K562 (cell line): Measurements from ENCODE around the gene HOXA10. TPM values are rescaled to one million over a fixed set of nuclear protein-coding genes. Genes with fewer than 3 reads are reported as not detected.

ENCODE experiments used
- ATAC-seq: fragments of 200-7000 bp; cut with Tn5 transposase; 3 replicates; pipeline ENCODE4 v1.9.1; 2020; ENCODE audit warnings: moderate library complexity
- BruUV-seq: library from RNA; stranded (reverse); fragments of 400-500 nt; replicated peaks from 2 replicates; lab custom pipeline; 2021; lab: Mats Ljungman, UMichigan
- CTCF ChIA-PET: fragments of 300-600 bp; formaldehyde crosslinking; extraction: SDS; loops from one replicate; lab custom pipeline; 2021; ENCODE audit warnings: low intra/inter-chr PET ratio; lab: Yijun Ruan, JAX
- POLR2A ChIA-PET: fragments of 300-600, 350-650 bp; sonication (Branson Sonifier 250); formaldehyde crosslinking; extraction: SDS; loops from one replicate; lab custom pipeline; 2021; ENCODE audit warnings: antibody characterized with exemption, inconsistent platforms; lab: Yijun Ruan, JAX
- DNase-seq, 4 experiments: peaks; one replicate each; pipeline versions ENCODE4 v3.0.0 to v3.0.0-alpha.2; 2011 to 2018; ENCODE audit warnings: low spot score in 3 of 4, mixed read lengths in 3 of 4; ENCODE audit errors: extremely low read depth in 1 of 4
- FAIRE-seq: peaks from 2 replicates; lab custom pipeline; 2011; peaks lifted over from hg19 to GRCh38; lab: Jason Lieb, UNC
- H2AFZ ChIP-seq: 2 replicates; pipeline ENCODE4 v1.6.0; 2011; ENCODE audit warnings: low read depth, low read length, control low read depth, inconsistent platforms
- H3K27ac ChIP-seq: fragments of 200-600 bp; 3 replicates; pipeline ENCODE4 v1.8.0; 2011; ENCODE audit warnings: low read depth, mild to moderate bottlenecking, control low read depth, inconsistent platforms, low read length, moderate library complexity, mixed read lengths; ENCODE audit errors: extremely low read depth
- H3K27me3 ChIP-seq, 2 experiments: fragments of 300-600 bp in 1 of 2; 2 replicates in 1 of 2; 3 replicates in 1 of 2; pipeline versions ENCODE4 v1.6.0 to v1.8.0; 2011; ENCODE audit warnings: inconsistent platforms in 2 of 2, low read length in 2 of 2, mild to moderate bottlenecking in 1 of 2, mixed read lengths in 1 of 2, moderate library complexity in 1 of 2; ENCODE audit not compliant: control insufficient read depth in 2 of 2, insufficient read depth in 2 of 2
- H3K36me3 ChIP-seq: fragments of 300-600 bp; 3 replicates; pipeline ENCODE4 v1.8.0; 2011; ENCODE audit warnings: mild to moderate bottlenecking, low read length, inconsistent platforms; ENCODE audit not compliant: control insufficient read depth, insufficient read depth
- H3K4me1 ChIP-seq, 2 experiments: fragments of 200-600 bp in 1 of 2; replicated peaks in 1 of 2; 2 replicates in 1 of 2; 3 replicates in 1 of 2; pipeline versions ENCODE4 v1.5.1 to v1.8.0; 2011; ENCODE audit warnings: inconsistent platforms in 2 of 2, low read length in 2 of 2, mild to moderate bottlenecking in 1 of 2, mixed read lengths in 1 of 2, moderate library complexity in 1 of 2; ENCODE audit not compliant: control insufficient read depth in 2 of 2, insufficient read depth in 2 of 2
- H3K4me2 ChIP-seq: 2 replicates; pipeline ENCODE4 v1.6.1; 2011; ENCODE audit warnings: low read length, control low read depth, inconsistent platforms, mixed read lengths; ENCODE audit not compliant: insufficient read depth
- H3K4me3 ChIP-seq: fragments of 200-600 bp; sonication (generic), shearing (Covaris generic); 2 replicates; pipeline ENCODE4 v1.5.1; 2016; ENCODE audit warnings: control low read depth, inconsistent platforms
- H3K79me2 ChIP-seq: fragments of 200-600 bp; 3 replicates; pipeline ENCODE4 v1.8.0; 2011; ENCODE audit warnings: low read length, inconsistent platforms; ENCODE audit not compliant: control insufficient read depth, insufficient read depth
- H3K9ac ChIP-seq, 2 experiments: 2 replicates each; pipeline versions ENCODE4 v1.6.0 to v1.6.1; 2011; ENCODE audit warnings: low read depth in 2 of 2, low read length in 2 of 2, control low read depth in 1 of 2, inconsistent platforms in 1 of 2, mild to moderate bottlenecking in 1 of 2, mixed read lengths in 1 of 2; ENCODE audit not compliant: insufficient read depth in 1 of 2
- H3K9me1 ChIP-seq: one replicate; pipeline ENCODE4 v1.6.0; 2011; ENCODE audit warnings: inconsistent platforms, mild to moderate bottlenecking, low read length, moderate library complexity; ENCODE audit not compliant: control insufficient read depth, insufficient read depth
- H3K9me3 ChIP-seq: replicated peaks from 2 replicates; pipeline ENCODE4 v1.5.1; 2011; ENCODE audit warnings: low read depth, low read length, inconsistent platforms; ENCODE audit not compliant: control insufficient read depth, insufficient read depth
- H4K20me1 ChIP-seq: replicated peaks from 2 replicates; pipeline ENCODE4 v1.6.1; 2011; ENCODE audit warnings: low read length, inconsistent platforms, mixed read lengths; ENCODE audit not compliant: control insufficient read depth, insufficient read depth
- ARID4B ChIP-seq: sonication (generic); formaldehyde crosslinking; IDR thresholded peaks from 2 replicates; pipeline ENCODE4 v1.8.0; 2022; ENCODE audit warnings: mild to moderate bottlenecking, missing genetic modification reagents
- KDM5B ChIP-seq: fragments of 200-600 bp; sonication (generic); IDR thresholded peaks from 2 replicates; pipeline ENCODE4 v1.6.1; 2012; ENCODE audit warnings: low read depth, mild to moderate bottlenecking, moderate library complexity, low read length, control low read depth, inconsistent platforms; ENCODE audit not compliant: insufficient replicate concordance
- L3MBTL2 ChIP-seq: fragments of 450-650 bp; IDR thresholded peaks from 2 replicates; pipeline ENCODE4 v1.6.1; 2016; ENCODE audit warnings: mild to moderate bottlenecking, moderate library complexity
- MBD2 ChIP-seq: sonication (generic); IDR thresholded peaks from 2 replicates; pipeline ENCODE4 v1.6.1; 2016; ENCODE audit warnings: low read depth, borderline replicate concordance
- RNF2 ChIP-seq: sonication (generic); IDR thresholded peaks from 2 replicates; pipeline ENCODE4 v1.6.1; 2016
- SFPQ ChIP-seq: fragments of 200-400 bp; formaldehyde crosslinking; IDR thresholded peaks from 2 replicates; pipeline ENCODE4 v1.6.1; 2017; ENCODE audit warnings: mild to moderate bottlenecking, low read depth, low read length, moderate library complexity
- STAG1 ChIP-seq: sonication (generic); formaldehyde crosslinking; IDR thresholded peaks from 2 replicates; pipeline ENCODE4 v1.5.0; 2020; ENCODE audit warnings: missing genetic modification reagents, borderline replicate concordance
- TAF1 ChIP-seq: IDR thresholded peaks from 2 replicates; pipeline ENCODE4 v1.6.1; 2011; ENCODE audit warnings: mild to moderate bottlenecking, low read length, moderate library complexity; ENCODE audit not compliant: insufficient read depth, control insufficient read depth, severe bottlenecking; ENCODE audit errors: extremely low read depth
- ZHX1 ChIP-seq: fragments of 150-350 bp; conservative IDR thresholded peaks from 2 replicates; pipeline ENCODE4 v1.6.1; 2014; ENCODE audit warnings: low read length
- ZNF133 ChIP-seq: fragments of 250-450 bp; sonication (Bioruptor Pico); IDR thresholded peaks from 2 replicates; pipeline ENCODE4 v1.4.0; 2020; ENCODE audit warnings: mild to moderate bottlenecking
- ZNF217 ChIP-seq: sonication (generic); formaldehyde crosslinking; IDR thresholded peaks from 2 replicates; pipeline ENCODE4 v1.8.0; 2022; ENCODE audit warnings: mild to moderate bottlenecking, missing genetic modification reagents
- WGBS: fragments of 100-300 bp; shearing (Covaris generic); methylation state at CpG from one replicate; pipeline ENCODE4 v1.1.6; 2016; ENCODE audit warnings: low coverage, mixed read lengths; ENCODE audit not compliant: insufficient coverage; ENCODE audit errors: missing lambda C conversion rate; 5-methylcytosine and 5-hydroxymethylcytosine counted together
- in situ Hi-C: fragments of 300-500 bp; cut with MboI; formaldehyde crosslinking; loops from 4 replicates; pipeline ENCODE4 v1.15.0; 2018; ENCODE audit warnings: inconsistent platforms, mixed read lengths
- intact Hi-C: fragments of 100-400 bp; cut with micrococcal nuclease; formaldehyde crosslinking; loops from 2 replicates; pipeline ENCODE4 v1.14.2; 2022
- polyA plus RNA-seq, 8 experiments: library from polyadenylated mRNA; depleted of rRNA in 4 of 8; stranded (reverse) in 5 of 8; unstranded in 3 of 8; fragments of >200 nt; fragmentation: Nextera tagmentation in 2 of 8; fragmentation: Illumina TruSeq in 1 of 8; extraction: Ambion mirVana in 2 of 8; extraction: Trizol in 1 of 8; gene quantifications; 2 replicates each; pipeline versions ENCODE4 v1.2.1 to v1.2.3, GENCODE V29; 2011 to 2014; ENCODE audit warnings: inconsistent platforms in 1 of 8, missing spikeins in 1 of 8
- total RNA-seq, 7 experiments: library from RNA; depleted of rRNA in 6 of 7; stranded (reverse); fragments of >200 nt in 6 of 7; fragmentation: Illumina TruSeq in 2 of 7; extraction: Trizol in 2 of 7; gene quantifications; 2 replicates each; pipeline versions ENCODE4 v1.2.1 to v1.2.3, GENCODE V29; 2011 to 2021; ENCODE audit warnings: low replicate concordance in 1 of 7

Gene HOXA10
- total and polyA plus RNA-seq, 9 of the 15 experiments (the other 6 are each of a cell fraction or from before 2014, with no cell fraction given) = not detected

DNA sequence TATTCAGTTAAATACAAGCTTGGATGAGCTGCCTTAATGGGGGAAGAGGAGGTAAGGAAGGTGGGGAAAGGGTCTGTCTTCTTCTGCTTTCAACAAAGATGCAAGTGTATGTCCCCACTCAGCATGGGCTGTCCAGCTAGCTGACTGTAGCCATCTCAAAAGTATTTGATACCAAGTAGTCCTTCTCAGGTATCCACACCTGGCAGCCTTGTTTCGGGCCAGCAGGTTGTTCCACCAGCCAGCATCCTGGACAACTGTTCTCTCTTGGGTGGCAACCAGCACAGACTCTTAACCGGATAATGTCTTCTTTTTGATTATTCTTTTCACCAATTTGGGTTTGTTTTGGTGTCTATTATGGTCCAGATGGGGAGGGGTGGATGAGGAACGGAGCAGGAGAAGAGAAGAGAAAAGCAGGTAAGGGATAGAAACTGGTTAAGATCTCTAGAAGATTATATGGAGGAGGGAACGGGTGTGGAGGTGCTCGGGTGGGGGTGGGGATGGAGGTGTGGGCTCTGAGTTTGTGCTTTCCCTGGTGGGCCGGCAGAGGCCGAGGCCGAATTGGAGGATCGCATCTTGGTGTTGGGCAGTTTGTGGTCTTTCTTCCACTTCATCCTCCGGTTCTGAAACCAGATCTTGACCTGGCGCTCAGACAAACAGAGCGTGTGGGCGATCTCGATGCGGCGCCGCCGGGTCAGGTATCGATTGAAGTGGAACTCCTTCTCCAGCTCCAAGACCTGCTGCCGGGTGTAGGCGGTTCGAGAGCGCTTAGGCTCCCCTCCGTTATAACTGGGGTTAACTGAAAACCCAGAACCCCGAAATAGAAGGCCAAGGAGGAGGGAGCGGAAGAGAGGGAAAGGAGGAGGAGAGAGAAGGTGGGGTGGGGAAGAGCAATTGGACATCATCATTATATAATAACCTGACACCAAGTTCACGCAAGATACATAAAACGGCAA, 45.1 kb downstream of the HOXA10 start:
- no peaks in the 10 kb centered on the region for H3K9me3 ChIP-seq
- DNase-seq (no peak), ATAC-seq (no peak), FAIRE-seq (no peak)
- intact Hi-C loops (no loop called here), in situ Hi-C loops (loop anchor here (5.0 kb wide), 1 partner anchor 52 kb away; no protein-coding TSS in a partner anchor)
- no TSS peak for BruUV-seq
- H3K4me1 ChIP-seq = no peaks in the 10 kb centered on the region
- H3K27ac ChIP-seq = no peak overlapping the region
- no peak overlapping the region for H3K9ac ChIP-seq
- no peaks in the 10 kb centered on the region for H3K36me3 ChIP-seq
- H3K4me3 ChIP-seq = no peak overlapping the region
- no peaks in the 10 kb centered on the region for H3K9me1 ChIP-seq
- POLR2A ChIA-PET = no interaction called here
- no peak overlapping the region for H3K4me2 ChIP-seq
- TF ChIP-seq STAG1 (CRISPR knock-in tag) (no peak), KDM5B (no peak), ZHX1 (no peak), TAF1 (no peak), ZNF217 (CRISPR knock-in tag) (no peak), ZNF133 (no peak), ARID4B (CRISPR knock-in tag) (no peak), L3MBTL2 (no peak), MBD2 (no peak), RNF2 (no peak), SFPQ (no peak)
- WGBS = 13% methylated on average over 18 of the region's 28 CpGs
- CTCF ChIA-PET = no interaction called here
- no peak overlapping the region for H2AFZ ChIP-seq
- no peaks in the 10 kb centered on the region for H3K79me2 ChIP-seq
- H3K27me3 ChIP-seq = peaks cover 14 to 38% of the 10 kb centered on the region in 2 experiments
- no peaks in the 10 kb centered on the region; the same call in 1 of the 2 replicates for H4K20me1 ChIP-seq
